Measurements from ENCODE around the gene FOXJ3. TPM values are rescaled to one million over a fixed set of nuclear protein-coding genes. Genes with fewer than 3 reads are reported as not detected.

The FOXJ3 gene
- total RNA-seq, 6 donors from 2014 or later, result 21.6 to 81.4 (median 39.3) TPM

DNA sequence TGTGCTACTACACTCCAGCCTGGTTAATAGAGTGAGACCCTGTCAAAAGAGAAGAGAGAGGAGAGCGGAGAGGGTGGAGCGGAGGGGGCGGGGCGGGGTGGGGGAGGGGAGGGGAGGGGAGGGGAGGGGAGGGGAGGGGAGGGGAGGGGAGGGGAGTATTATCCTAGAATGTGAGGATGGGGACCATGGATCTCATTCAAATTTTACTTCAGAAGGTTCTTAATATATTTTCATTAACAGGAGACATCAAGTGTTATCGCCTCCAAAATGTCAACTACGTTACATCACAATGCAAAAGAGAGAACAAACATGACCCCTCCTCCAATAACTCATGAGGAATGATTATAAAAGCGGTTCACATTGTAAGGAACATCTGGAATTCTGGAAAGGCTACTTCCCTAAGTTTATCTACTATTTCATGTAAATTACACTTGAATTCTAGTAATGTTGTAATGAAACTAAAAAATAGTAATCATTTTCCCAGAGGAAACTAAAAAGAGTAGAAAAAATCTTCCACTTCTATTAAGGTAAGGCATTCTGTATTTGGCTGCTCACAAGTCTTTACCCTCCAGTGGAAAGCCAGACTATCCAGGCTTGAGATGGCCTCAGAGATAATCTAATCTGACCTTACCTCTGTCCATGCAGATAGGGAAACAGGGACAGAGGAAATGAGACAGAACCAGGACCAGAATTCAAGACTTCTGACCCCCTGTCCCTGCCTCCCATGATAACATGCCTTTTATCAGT, 151.7 kb downstream of the FOXJ3 start:
- TF ChIP-seq, protein P1, sequence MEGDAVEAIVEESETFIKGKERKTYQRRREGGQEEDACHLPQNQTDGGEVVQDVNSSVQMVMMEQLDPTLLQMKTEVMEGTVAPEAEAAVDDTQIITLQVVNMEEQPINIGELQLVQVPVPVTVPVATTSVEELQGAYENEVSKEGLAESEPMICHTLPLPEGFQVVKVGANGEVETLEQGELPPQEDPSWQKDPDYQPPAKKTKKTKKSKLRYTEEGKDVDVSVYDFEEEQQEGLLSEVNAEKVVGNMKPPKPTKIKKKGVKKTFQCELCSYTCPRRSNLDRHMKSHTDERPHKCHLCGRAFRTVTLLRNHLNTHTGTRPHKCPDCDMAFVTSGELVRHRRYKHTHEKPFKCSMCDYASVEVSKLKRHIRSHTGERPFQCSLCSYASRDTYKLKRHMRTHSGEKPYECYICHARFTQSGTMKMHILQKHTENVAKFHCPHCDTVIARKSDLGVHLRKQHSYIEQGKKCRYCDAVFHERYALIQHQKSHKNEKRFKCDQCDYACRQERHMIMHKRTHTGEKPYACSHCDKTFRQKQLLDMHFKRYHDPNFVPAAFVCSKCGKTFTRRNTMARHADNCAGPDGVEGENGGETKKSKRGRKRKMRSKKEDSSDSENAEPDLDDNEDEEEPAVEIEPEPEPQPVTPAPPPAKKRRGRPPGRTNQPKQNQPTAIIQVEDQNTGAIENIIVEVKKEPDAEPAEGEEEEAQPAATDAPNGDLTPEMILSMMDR (IDR thresholded peaks at IDR 0.05), result no peak
- TF ChIP-seq POLR2AphosphoS5 (IDR thresholded peaks at IDR 0.05) (no peak), POLR2A (IDR thresholded peaks at IDR 0.05) (no peak), EP300 (IDR thresholded peaks at IDR 0.05) (no peak)
- no peak overlapping the region for H3K4me3 ChIP-seq
- ATAC-seq (ENCODE audit: low FRiP score in 2 of 2), result no peak
- no peak for DNase-seq
- H3K27me3 ChIP-seq, result no peaks in the 10 kb centered on the region
- H3K27ac ChIP-seq, result no peak overlapping the region
- no peaks in the 10 kb centered on the region for H3K9me3 ChIP-seq
- 80 to 88% methylated on average over 7 of the region's 7 CpGs for WGBS, 2 donors
- H3K36me3 ChIP-seq, result peaks cover 0 to 31% (median 6%) of the 10 kb centered on the region in 4 donors
- H3K4me1 ChIP-seq, result peaks cover 6 to 15% (median 11%) of the 10 kb centered on the region in 4 donors

DNA sequence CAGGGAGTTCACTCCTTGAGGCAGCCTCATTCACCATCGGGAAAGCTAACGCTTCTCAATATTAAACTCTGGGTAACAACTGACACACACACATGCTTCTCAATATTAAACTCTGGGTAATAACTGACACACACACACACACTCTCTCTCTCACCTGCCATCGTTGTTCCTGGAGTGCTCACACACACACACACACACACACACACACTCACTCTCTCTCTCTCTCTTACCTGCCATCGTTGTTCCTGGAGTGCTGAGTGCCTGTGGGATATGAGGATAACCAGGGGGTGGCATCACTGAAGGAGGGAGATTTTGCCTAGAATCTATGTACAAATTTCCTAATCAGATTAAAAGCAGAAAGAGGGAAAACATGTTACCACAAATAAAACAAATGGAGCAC, 153.3 kb downstream of the FOXJ3 start:
- no peak overlapping the region for H3K27ac ChIP-seq
- 76 to 78% methylated on average over 4 of the region's 4 CpGs for WGBS, 2 donors
- H3K27me3 ChIP-seq, result no peaks in the 10 kb centered on the region
- peaks cover 0 to 20% (median 6%) of the 10 kb centered on the region in 4 donors for H3K36me3 ChIP-seq
- no peak for ATAC-seq (ENCODE audit: low FRiP score in 2 of 2)
- H3K9me3 ChIP-seq, result no peaks in the 10 kb centered on the region
- peaks cover 16 to 32% (median 19%) of the 10 kb centered on the region in 4 donors for H3K4me1 ChIP-seq
- DNase-seq, result no peak
- TF ChIP-seq POLR2A (IDR thresholded peaks at IDR 0.05) (no peak), EP300 (IDR thresholded peaks at IDR 0.05) (no peak), POLR2AphosphoS5 (IDR thresholded peaks at IDR 0.05) (no peak)
- TF ChIP-seq, protein P1 (IDR thresholded peaks at IDR 0.05), result no peak
- no peak overlapping the region for H3K4me3 ChIP-seq

DNA sequence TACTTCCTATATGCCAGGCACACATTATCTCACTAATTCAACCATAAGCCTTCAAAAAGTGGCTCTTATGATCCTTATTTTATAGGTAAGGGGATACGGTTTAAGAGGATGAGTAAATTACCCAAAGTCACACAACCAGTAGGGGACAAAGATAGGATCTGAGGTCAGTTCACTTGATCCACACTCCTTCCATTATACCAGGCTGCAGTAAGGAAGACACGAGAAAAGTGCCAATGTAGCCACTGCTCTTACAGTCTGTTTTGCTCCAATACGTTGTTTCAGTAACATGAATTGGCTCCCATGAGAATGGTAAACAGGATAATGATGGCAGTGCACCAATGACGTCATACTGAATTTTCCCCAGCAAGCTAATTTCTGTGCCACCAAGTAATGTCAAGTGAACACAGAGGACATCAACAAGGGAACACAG, 155.1 kb downstream of the FOXJ3 start:
- peaks cover 16 to 32% (median 19%) of the 10 kb centered on the region in 4 donors for H3K4me1 ChIP-seq
- no peak for TF ChIP-seq POLR2AphosphoS5 (IDR thresholded peaks at IDR 0.05)
- TF ChIP-seq, protein P1 (IDR thresholded peaks at IDR 0.05), result no peak
- no peak for TF ChIP-seq EP300 (IDR thresholded peaks at IDR 0.05)
- no peak for TF ChIP-seq POLR2A (IDR thresholded peaks at IDR 0.05)
- DNase-seq, result no peak
- H3K9me3 ChIP-seq, result no peaks in the 10 kb centered on the region
- H3K36me3 ChIP-seq, result peaks cover 0 to 11% (median 3%) of the 10 kb centered on the region in 4 donors
- H3K27me3 ChIP-seq, result no peaks in the 10 kb centered on the region
- H3K27ac ChIP-seq, result peak overlapping the region in 1 of 4 donors; percentile 22
- no peak overlapping the region for H3K4me3 ChIP-seq
- WGBS, 2 donors, result 73 to 77% methylated on average over 4 of the region's 4 CpGs
- no peak for ATAC-seq (ENCODE audit: low FRiP score in 2 of 2)

DNA sequence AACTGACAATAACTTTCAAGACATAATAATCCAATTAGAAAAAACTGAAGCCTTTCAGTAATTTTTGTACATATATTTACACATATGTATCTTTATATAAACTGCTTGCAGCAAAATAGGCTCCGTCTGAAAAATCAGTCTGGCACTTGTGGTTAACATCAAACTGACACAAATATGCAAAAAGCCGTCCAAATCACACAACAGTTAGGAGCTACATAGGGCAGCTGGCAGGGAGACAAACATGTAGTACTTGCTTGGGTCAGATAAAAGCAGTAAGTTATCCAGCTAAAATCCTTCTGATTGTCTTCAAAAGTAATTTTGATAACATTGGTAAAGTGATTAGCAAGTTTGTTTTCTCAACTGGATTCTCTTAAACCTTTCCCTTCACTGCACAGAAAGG, 155.8 kb downstream of the FOXJ3 start:
- no peak for ATAC-seq (ENCODE audit: low FRiP score in 2 of 2)
- H3K4me1 ChIP-seq, result peaks cover 16 to 32% (median 19%) of the 10 kb centered on the region in 4 donors

More for the DNA sequence above, 155.8 kb downstream of the FOXJ3 start:
- TF ChIP-seq, protein P1 (IDR thresholded peaks at IDR 0.05), result no peak
- WGBS, 2 donors, result 30 to 33% methylated on average over 2 of the region's 2 CpGs
- no peak overlapping the region for H3K4me3 ChIP-seq
- H3K27ac ChIP-seq, result peak overlapping the region in 1 of 4 donors; percentile 22
- H3K27me3 ChIP-seq, result no peaks in the 10 kb centered on the region
- peaks cover 0 to 7% (median 3%) of the 10 kb centered on the region in 4 donors for H3K36me3 ChIP-seq
- H3K9me3 ChIP-seq, result no peaks in the 10 kb centered on the region
- DNase-seq, result no peak
